SH-SY5Y (cell line): ENCODE results near the gene LPCAT1.

Experiments
- GATA2 ChIP-seq: IDR thresholded peaks from 2 replicates; pipeline ENCODE4 v1.6.1; 2011; ENCODE audit warnings: mild to moderate bottlenecking, low read depth, low read length
- GATA3 ChIP-seq: IDR thresholded peaks from 2 replicates; pipeline ENCODE4 v1.6.1; 2011; ENCODE audit warnings: low read depth, mild to moderate bottlenecking, low read length, moderate library complexity

LPCAT1 gene

DNA sequence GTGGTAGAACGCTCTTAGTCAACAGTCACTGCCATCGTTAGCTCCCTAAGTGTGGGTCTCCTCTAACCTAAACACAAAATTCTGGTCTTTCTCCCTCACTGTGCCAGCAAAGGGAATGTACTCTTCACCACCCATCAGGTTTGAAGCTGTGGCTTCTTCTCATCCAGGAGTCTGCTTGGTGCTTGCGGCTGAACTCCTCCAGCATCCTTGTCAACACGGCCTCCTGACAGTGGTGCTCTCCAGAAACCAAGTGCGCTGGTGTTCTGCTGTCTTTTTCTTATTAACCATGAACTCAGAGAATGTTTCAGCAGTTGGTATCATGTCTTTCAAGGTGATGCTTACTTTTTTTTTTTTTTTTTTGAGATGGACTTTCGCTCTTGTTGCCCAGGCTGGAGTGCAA lies 23.9 kb upstream of the LPCAT1 start:
- no peak for TF ChIP-seq GATA3
- no peak for TF ChIP-seq GATA2

DNA sequence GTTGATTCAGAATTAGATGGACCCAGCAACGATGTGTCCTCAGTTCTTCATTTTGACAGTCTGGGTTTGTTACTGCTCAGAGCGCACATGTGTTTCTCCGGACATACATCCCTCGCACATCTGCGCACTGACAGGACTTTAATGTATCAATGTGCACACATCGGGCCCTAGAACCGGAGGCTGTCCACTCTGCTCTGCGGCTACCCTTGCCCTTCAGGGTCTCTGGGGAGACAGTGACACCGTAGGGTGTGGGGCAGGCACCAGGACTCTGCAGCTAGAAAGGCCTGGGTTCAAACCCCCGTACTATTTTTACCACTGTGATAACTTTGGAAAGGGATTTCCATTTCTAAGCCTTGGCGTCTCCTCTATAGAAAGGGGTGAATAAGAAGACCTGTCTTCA lies 23.5 kb upstream of the LPCAT1 start:
- TF ChIP-seq GATA3 (no peak), GATA2 (no peak)

DNA sequence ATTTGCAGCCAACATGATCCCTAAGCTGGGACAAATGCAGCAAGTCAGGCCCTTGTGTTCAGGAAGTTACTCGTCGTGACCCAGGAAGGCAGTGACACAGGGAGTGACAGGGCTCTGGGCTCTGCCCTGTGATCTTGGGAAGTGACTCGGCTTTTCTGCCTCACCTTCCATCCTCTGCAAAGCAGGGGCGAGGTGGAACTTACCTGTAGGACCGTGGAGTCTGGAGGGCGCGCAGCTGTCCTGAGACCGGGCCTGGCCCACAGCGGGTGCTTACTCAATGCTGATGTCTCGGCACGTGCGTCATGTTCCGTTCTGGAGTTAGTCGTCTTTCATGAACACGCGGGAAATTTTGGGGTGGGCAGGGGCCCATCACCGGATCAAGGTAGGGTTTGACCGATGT lies 22.8 kb upstream of the LPCAT1 start:
- TF ChIP-seq GATA2, result no peak
- no peak for TF ChIP-seq GATA3

DNA sequence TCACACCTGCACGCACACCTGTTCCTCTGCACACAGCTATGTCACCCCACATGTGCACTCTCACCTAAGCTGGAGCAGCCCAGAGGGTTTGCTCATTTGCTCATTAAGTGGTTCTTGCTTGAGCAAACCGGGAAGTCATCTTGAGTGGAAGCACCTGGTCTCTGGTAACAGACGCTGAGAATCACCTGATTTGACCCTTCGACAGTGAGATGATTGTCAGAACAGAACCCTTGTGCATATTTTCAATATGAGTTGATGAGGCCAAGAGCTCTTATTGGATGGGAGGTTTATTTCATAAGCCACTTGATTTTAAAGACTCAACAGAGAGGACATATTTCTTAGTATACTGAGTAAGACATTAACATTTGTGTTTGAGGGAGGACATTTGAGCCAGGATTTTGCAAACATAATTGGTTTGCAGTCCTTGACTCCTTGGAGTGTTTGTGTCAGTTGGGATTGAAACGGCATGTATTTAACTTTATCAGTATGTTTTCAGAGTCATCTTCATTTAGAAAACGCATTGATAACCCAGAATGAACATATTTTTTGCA lies 22.1 kb upstream of the LPCAT1 start:
- no peak for TF ChIP-seq GATA2
- TF ChIP-seq GATA3, result no peak

DNA sequence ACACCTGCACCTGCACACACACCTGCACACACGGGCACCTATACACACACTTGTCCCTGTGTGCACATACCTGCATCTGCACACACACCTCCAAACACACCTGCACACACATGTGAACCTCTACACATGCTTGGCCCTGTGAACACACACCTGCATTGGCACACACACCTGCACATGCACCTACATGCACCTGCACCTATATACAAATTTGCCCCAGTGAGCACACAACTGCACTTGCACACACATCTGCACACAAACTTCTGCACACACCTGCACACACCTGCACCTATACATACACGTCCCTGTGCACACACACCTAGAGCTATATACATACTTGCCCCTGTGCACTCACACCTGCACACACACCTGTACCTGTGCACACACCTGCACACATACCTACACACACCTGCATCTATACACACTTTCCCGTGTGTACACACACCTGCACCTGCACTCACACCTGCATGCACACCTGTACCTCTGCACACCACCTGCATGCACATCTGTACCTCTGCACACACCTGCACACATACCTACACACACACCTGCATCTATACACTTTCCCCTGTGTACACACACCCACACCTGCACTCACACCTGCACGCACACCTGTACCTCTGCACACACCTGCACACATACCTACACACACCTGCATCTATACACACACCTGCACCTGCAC lies 21.5 kb upstream of the LPCAT1 start:
- no peak for TF ChIP-seq GATA3
- no peak for TF ChIP-seq GATA2

DNA sequence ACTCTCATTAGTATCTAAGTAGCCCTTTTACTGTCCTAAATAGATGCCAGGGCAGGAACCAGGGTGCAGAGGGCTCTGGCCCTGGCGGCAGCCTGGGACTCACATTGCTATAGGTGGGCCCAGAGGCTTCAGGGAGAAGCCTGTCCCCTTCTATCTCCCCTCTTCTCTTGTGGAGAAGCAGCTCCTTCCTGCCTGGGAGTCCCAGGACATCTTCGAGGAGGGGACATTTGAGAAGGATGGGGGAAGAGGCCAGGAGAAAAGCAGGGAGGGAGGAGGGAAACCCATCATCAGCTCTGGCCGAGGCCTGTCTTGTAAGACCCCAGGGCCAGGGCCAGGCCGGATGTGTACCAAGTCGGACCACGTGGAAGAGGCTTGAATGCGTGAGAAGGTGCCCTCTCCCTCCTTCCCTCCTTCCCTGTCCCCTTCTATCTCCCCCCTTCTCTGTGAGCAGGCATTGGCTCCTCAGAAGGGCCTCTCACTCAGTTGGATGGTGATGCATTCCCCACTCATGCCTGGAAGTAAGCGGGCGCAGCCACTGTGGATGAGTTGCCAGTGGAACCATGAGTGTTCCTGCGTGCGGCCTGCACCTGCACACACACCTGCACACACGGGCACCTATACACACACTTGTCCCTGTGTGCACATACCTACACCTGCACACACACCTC lies 20.7 kb upstream of the LPCAT1 start:
- TF ChIP-seq GATA2 (no peak), GATA3 (no peak)

DNA sequence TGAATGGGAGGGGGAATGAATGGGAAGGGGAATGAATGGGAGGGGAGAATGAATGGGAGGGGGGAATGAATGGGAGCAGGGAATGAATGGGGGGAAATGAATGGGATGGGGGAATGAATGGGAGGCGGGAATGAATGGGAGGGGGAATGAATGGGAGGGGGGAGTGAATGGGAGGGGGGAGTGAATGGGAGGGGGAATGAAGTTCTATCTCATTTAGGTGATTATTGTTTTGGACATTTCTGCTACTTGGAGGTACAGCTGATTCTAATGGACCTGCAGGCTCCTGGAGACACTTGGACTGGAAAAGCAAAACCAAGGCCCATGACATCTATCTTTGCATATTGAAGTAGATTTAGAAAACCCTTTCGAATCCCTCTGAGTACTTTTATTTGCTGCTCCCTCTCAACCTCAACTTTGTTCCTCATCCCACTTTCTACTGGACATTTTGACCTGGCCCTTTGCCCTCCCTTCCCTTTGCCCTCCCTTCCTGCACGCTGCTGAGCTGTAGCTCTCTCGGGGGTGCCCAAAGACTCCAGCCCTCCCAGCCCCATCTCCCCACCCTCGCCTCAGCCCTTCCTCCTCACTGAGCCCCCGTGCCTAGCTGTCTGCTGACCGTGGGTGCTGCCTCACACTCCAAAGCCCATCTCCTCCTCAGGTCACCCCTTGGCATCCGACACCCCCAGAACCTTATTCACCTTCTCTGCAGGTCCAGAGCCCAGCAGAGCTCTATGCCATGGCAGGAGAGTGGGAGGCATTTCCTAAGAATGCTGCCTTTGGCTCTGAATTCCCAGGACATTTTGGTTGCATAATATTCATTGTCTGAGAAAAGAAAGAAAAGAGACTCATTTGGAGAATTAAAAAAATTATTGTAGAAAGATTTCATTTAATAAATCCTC lies 19.9 kb upstream of the LPCAT1 start:
- TF ChIP-seq GATA3 (no peak), GATA2 (no peak)

DNA sequence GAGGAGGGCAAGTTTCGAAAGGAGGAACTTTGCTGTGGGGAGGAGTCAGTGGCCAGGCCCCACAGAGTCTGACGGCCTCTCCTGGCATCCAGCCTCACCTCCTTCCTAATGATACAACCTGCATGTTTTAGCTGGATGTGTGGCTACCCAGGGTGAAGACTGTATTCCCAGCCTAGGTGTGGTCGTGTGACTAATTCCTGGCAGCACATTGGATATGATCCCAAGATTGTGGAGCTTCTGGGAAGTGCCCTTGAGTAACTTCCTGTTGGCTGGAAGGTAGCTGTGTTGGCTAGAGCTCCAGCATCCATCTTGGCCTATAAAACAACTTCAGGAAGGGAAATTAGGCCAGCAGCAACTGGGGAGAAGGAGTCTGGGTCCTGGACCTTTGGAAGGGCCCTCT lies 19.0 kb upstream of the LPCAT1 start:
- TF ChIP-seq GATA3 (no peak), GATA2 (no peak)

DNA sequence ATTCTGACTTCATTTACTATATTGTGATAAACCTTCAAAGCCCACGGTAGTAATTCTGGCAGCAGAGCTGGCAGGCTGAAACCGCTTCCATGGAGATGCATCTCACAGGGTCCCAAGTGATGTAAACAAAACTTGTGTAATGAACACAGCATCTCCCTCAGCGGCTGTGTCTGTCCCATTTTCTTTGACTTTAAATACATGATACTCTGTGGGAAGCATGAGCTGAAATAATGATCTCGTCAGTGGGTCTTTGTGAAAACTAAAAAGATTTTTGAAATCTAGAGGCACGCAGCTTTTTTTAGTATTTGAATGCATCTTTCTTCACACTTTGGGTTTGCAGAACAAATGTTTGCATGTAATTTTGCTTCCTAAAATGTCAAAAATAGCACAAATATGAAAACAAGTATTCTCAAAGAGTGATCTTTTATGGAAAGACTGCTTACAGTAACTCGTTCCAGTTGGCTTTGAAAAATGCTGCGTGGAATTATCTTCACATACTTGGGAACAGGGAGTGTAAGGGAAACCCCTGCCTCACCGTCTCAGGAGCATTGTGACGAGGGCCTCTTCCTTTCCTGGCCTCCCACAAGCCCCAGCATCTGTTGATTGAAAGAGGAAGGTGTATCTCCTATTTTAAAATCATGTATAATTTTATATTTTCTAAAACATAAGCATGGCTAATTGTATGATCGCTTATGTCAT lies 18.1 kb upstream of the LPCAT1 start:
- TF ChIP-seq GATA3, result no peak
- TF ChIP-seq GATA2, result no peak

DNA sequence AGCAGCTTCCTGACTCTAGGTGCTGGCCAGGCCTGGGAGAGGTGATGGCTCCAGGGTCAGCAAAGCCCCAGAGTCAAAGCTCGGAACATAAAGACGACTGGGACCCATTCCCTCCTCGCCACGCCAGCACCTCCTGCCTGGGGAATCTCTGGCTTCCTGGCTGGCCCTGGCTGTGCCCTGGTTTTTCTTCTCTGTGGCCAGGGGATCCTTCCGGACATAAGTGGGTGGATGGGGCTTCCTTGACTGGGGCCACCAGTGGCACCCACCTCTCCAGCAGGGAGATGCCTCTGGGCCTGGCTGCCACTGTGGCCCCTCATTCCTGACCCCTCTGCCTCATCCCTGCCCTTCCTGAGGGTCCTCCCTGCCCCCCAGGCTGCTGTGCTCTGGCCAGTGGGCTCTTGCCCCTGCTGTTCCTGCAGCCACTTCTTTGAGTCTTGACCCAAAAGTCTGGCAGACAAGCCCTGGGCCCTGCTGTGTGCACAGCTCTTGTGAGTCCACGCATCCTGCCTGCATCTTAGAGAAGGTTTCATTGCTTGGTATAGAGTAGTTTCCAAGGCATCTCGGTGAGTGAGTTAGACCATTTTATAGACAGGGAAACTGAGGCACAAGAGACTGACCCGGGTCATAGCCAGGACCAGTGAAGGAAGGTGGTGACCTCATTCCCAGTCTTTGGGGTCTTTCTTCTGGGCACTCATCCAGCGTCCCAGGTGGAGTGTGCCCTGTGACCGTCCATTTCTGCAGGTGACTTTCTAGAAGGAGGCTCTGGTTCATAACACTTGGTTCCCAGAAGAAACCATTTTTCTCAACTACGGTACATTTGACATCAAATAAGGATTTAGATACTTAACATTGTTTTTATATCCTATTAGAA lies 17.3 kb upstream of the LPCAT1 start:
- TF ChIP-seq GATA2 (no peak), GATA3 (no peak)

DNA sequence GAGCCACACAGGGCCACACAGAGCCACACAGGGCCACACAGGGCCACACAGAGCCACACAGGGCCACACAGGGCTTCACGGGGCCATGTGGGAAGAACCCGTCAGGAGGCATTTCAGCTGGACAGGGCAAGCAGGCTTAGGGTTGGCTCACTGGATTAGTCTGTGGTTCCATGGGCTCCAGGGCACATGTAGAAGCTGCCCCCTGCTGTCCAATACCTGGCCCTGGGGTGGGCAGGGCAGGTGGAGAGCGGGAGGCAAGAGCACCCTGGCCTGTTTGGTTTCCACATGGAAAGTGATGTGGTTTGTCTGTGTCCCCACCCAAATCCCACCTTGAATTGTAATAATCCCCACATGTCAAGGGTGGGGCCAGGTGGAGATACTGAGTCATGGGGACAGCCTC lies 16.4 kb upstream of the LPCAT1 start:
- TF ChIP-seq GATA3, result no peak
- TF ChIP-seq GATA2, result no peak

DNA sequence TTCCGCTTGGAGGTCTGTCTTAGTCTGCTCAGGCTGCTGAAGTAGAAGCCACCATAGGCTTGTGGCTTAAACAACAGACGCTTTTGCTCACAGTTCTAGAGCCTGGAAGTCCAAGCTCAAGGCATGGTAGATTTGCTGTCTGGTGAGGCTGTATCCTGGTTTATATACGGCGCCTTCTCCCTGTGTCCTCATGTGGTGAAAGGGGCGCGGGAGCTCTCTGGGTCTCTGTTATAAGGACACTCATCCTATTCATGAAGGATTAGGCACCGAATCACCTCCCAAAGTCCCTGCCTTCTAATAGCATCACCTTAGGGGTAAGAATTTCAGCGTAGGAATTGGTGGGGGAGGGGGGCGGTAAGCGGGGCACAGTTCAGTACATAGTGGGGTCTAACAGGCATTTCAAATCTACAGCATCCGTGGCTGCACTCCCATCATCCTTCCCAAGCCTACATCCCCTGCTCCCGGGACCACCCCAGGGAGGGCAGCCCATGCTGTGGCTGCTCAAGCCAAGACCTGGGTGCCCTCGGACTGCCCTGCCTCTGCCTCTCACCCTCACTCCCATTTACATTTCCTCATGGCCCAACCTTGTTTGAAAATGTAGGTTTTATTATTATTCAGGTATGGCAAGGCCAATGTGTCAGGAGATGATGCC lies 15.1 kb upstream of the LPCAT1 start:
- no peak for TF ChIP-seq GATA2
- TF ChIP-seq GATA3, result no peak
